H1 (cell line): Measurements from ENCODE around the gene TRAPPC2. TPM values are rescaled to one million over a fixed set of nuclear protein-coding genes. Genes with fewer than 3 reads are reported as not detected.

Source experiments
- CEBPB ChIP-seq: IDR thresholded peaks from 2 replicates; pipeline ENCODE4 v1.6.1; 2012; ENCODE audit warnings: low read depth, low read length
- FOSL1 ChIP-seq: IDR thresholded peaks from 2 replicates; pipeline ENCODE4 v1.6.1; 2011; ENCODE audit warnings: mild to moderate bottlenecking, low read depth, low read length, moderate library complexity; ENCODE audit not compliant: insufficient read depth
- GABPA ChIP-seq: IDR thresholded peaks from 2 replicates; pipeline ENCODE4 v1.6.1; 2011; ENCODE audit warnings: mild to moderate bottlenecking, low read length, moderate library complexity, borderline replicate concordance; ENCODE audit not compliant: insufficient read depth
- polyA plus RNA-seq, 7 experiments: library from polyadenylated mRNA; depleted of rRNA in 3 of 7; stranded (reverse) in 5 of 7; unstranded in 2 of 7; fragments of >200 nt in 5 of 7; fragments of 200-250 nt in 2 of 7; gene quantifications; 1 replicate in 5 of 7; 2 replicates in 1 of 7; 4 replicates in 1 of 7; pipeline versions ENCODE4 v1.2.1 to v1.2.3, GENCODE V29; 2011 to 2013; ENCODE audit warnings: missing spikeins in 2 of 7, mixed read lengths in 2 of 7
- total RNA-seq: library from RNA; stranded (reverse); fragmentation: NEBNext Ultra II Directional; extraction: Animal tissue kit (Norgen Biotek cat#: 25700); gene quantifications from 2 replicates; pipeline ENCODE4 v1.2.1, GENCODE V29; 2021

The TRAPPC2 gene
- total and polyA plus RNA-seq, 2 of the 8 experiments (the other 6 are each of a cell fraction or from before 2014, with no cell fraction given) = 6.7 to 10.8 TPM

- TF ChIP-seq FOSL1 = no peak
- TF ChIP-seq CEBPB = no peak
- no peak for TF ChIP-seq GABPA
Observed at GRCh38 chrX:13703589-13703988, 30.8 kb downstream of the TRAPPC2 start (continued).
